ENCODE data around the gene SNX24. TPM values are rescaled to one million over a fixed set of nuclear protein-coding genes. Genes with fewer than 3 reads are reported as not detected.
A peak's percentile ranks its signal among the peaks of the same experiment; 100 is the strongest.

Gene SNX24
- total and polyA plus RNA-seq, 9 of the 15 experiments (the other 6 are each of a cell fraction or from before 2014, with no cell fraction given), result 5.3 to 10.1 (median 7.9) TPM

DNA sequence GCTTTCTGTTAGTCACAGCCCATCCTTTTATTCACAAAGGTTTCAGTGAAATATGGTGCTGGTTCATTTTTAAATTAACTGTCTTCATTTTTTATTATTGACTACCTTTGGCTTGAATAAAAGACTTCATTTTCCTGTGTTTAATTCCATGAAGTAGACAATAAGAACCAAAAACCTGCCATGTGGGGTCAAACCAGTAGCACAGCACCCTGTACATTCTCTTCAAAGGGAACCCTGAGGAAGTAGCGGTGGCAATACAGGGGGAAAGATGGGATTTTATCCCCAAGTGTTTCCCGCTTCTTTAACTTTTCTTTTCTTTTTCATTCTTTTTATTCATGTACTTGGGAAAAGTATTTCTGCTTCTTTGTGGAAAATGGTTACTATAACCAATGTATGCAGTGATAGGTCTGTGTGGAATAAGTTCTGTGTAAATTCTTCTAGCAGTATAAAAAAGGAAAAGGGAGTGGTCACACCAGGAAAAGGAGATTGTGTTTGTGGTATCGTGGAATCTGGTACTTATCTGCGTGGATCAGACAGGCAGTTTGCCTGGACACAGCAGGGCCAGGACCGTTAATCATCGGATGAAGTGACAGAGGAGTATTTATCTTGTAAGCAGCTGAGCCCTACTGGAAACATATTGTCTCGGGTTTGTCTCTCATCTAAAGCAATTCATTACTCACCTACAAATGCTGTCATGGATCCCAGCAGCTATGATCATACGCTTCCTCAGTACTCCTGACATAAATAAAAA is 96.9 kb downstream of the SNX24 start (continued):
- TF ChIP-seq, protein P1, sequence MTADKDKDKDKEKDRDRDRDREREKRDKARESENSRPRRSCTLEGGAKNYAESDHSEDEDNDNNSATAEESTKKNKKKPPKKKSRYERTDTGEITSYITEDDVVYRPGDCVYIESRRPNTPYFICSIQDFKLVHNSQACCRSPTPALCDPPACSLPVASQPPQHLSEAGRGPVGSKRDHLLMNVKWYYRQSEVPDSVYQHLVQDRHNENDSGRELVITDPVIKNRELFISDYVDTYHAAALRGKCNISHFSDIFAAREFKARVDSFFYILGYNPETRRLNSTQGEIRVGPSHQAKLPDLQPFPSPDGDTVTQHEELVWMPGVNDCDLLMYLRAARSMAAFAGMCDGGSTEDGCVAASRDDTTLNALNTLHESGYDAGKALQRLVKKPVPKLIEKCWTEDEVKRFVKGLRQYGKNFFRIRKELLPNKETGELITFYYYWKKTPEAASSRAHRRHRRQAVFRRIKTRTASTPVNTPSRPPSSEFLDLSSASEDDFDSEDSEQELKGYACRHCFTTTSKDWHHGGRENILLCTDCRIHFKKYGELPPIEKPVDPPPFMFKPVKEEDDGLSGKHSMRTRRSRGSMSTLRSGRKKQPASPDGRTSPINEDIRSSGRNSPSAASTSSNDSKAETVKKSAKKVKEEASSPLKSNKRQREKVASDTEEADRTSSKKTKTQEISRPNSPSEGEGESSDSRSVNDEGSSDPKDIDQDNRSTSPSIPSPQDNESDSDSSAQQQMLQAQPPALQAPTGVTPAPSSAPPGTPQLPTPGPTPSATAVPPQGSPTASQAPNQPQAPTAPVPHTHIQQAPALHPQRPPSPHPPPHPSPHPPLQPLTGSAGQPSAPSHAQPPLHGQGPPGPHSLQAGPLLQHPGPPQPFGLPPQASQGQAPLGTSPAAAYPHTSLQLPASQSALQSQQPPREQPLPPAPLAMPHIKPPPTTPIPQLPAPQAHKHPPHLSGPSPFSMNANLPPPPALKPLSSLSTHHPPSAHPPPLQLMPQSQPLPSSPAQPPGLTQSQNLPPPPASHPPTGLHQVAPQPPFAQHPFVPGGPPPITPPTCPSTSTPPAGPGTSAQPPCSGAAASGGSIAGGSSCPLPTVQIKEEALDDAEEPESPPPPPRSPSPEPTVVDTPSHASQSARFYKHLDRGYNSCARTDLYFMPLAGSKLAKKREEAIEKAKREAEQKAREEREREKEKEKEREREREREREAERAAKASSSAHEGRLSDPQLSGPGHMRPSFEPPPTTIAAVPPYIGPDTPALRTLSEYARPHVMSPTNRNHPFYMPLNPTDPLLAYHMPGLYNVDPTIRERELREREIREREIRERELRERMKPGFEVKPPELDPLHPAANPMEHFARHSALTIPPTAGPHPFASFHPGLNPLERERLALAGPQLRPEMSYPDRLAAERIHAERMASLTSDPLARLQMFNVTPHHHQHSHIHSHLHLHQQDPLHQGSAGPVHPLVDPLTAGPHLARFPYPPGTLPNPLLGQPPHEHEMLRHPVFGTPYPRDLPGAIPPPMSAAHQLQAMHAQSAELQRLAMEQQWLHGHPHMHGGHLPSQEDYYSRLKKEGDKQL (CRISPR knock-in tag; IDR thresholded peaks at IDR 0.05; ENCODE audit: borderline replicate concordance), result no peak
- TF ChIP-seq ZNF175 (CRISPR knock-in tag; IDR thresholded peaks at IDR 0.05; ENCODE audit: low read depth), result no peak
- no peak for TF ChIP-seq ZNF253 (CRISPR knock-in tag; conservative IDR thresholded peaks at IDR 0.05)
- TF ChIP-seq STAG1 (CRISPR knock-in tag; IDR thresholded peaks at IDR 0.05; ENCODE audit: borderline replicate concordance), result no peak
- TF ChIP-seq PTTG1 (tag; IDR thresholded peaks at IDR 0.05; ENCODE audit: low read depth), result no peak
- TF ChIP-seq GTF2E2 (tag; IDR thresholded peaks at IDR 0.05), result no peak
- no peak for TF ChIP-seq NFYB (IDR thresholded peaks at IDR 0.05; ENCODE audit: extremely low read depth, insufficient read length)
- TF ChIP-seq, protein P2, sequence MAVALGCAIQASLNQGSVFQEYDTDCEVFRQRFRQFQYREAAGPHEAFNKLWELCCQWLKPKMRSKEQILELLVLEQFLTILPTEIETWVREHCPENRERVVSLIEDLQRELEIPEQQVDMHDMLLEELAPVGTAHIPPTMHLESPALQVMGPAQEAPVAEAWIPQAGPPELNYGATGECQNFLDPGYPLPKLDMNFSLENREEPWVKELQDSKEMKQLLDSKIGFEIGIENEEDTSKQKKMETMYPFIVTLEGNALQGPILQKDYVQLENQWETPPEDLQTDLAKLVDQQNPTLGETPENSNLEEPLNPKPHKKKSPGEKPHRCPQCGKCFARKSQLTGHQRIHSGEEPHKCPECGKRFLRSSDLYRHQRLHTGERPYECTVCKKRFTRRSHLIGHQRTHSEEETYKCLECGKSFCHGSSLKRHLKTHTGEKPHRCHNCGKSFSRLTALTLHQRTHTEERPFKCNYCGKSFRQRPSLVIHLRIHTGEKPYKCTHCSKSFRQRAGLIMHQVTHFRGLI (CRISPR knock-in tag; IDR thresholded peaks at IDR 0.05), result no peak
- no peak; the same call in 1 of the 2 replicates for TF ChIP-seq MYBL2 (IDR thresholded peaks at IDR 0.05; ENCODE audit: low read depth)
- TF ChIP-seq MYBL2 (CRISPR knock-in tag; IDR thresholded peaks at IDR 0.05; ENCODE audit: borderline replicate concordance), result no peak
- no peak for TF ChIP-seq SAFB2 (IDR thresholded peaks at IDR 0.05; ENCODE audit: borderline replicate concordance, low read depth, low read length, severe bottlenecking)
- peak; percentile 55; the same call in 1 of the 2 replicates for TF ChIP-seq PML (IDR thresholded peaks at IDR 0.05; ENCODE audit: low read length)
- no peak for TF ChIP-seq SRSF9 (IDR thresholded peaks at IDR 0.05; ENCODE audit: borderline replicate concordance, low read depth, low read length)
- TF ChIP-seq HNRNPH1 (optimal IDR thresholded peaks at IDR 0.05; ENCODE audit: low read depth, low read length), result no peak
- TF ChIP-seq NFIC (IDR thresholded peaks at IDR 0.05), result peak; percentile 34; the same call in 1 of the 2 replicates
- no peak for TF ChIP-seq ZZZ3 (IDR thresholded peaks at IDR 0.05)
- no peak for TF ChIP-seq ZFP36 (IDR thresholded peaks at IDR 0.05; ENCODE audit: low read depth, low read length, partially characterized antibody)
- TF ChIP-seq ZNF121 (CRISPR knock-in tag; conservative IDR thresholded peaks at IDR 0.05), result no peak
- TF ChIP-seq, protein P3, sequence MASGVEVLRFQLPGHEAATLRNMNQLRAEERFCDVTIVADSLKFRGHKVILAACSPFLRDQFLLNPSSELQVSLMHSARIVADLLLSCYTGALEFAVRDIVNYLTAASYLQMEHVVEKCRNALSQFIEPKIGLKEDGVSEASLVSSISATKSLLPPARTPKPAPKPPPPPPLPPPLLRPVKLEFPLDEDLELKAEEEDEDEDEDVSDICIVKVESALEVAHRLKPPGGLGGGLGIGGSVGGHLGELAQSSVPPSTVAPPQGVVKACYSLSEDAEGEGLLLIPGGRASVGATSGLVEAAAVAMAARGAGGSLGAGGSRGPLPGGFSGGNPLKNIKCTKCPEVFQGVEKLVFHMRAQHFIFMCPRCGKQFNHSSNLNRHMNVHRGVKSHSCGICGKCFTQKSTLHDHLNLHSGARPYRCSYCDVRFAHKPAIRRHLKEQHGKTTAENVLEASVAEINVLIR (CRISPR knock-in tag; IDR thresholded peaks at IDR 0.05), result no peak
- TF ChIP-seq SRSF7 (optimal IDR thresholded peaks at IDR 0.05; ENCODE audit: low read depth, low read length), result no peak
- no peak for TF ChIP-seq RHOXF2B (CRISPR knock-in tag; conservative IDR thresholded peaks at IDR 0.05)
- TF ChIP-seq LARP7 (IDR thresholded peaks at IDR 0.05), result no peak
